Neural crest cell (in vitro differentiated cells): ENCODE data around the gene VSTM5. TPM values are rescaled to one million over a fixed set of nuclear protein-coding genes. Genes with fewer than 3 reads are reported as not detected.
"Not testable (repeated sequence)": the region's sequence is repeated elsewhere in the genome, so short reads cannot be mapped to it uniquely, and the experiment has no call there.

Source experiments
- DNase-seq: peaks from one replicate; pipeline ENCODE4 v3.0.0; 2021; ENCODE audit warnings: low read depth, mixed read lengths, low spot score
- H3K27ac Mint-ChIP-seq: one replicate; pipeline ENCODE4 v1.8.0; 2021; ENCODE audit warnings: mild to moderate bottlenecking, mixed read lengths; ENCODE audit not compliant: unreplicated experiment
- H3K27me3 Mint-ChIP-seq: 2 replicates; pipeline ENCODE4 v1.8.0; 2021; ENCODE audit warnings: low read depth, mild to moderate bottlenecking, mixed read lengths
- H3K36me3 Mint-ChIP-seq: 2 replicates; pipeline ENCODE4 v1.8.0; 2021; ENCODE audit warnings: low read depth, mild to moderate bottlenecking, mixed read lengths
- H3K4me1 Mint-ChIP-seq: 2 replicates; pipeline ENCODE4 v1.8.0; 2021; ENCODE audit warnings: mixed read lengths
- H3K4me3 Mint-ChIP-seq: one replicate; pipeline ENCODE4 v1.8.0; 2021; ENCODE audit warnings: mild to moderate bottlenecking, mixed read lengths
- H3K9me3 Mint-ChIP-seq: 2 replicates; pipeline ENCODE4 v1.8.0; 2021; ENCODE audit warnings: mixed read lengths
- long read RNA-seq: library from polyadenylated mRNA; unstranded; transcript quantifications from one replicate; pipeline ENCODE4 v2.0.0, GENCODE V29; 2020
- total RNA-seq: library from RNA; stranded (reverse); gene quantifications from 2 replicates; pipeline ENCODE4 v1.2.1, GENCODE V29; 2021
- TF ChIP-seq, protein P1 (sequence below): fragments of 200-600 bp; sonication (generic); conservative IDR thresholded peaks from 2 replicates; pipeline ENCODE4 v1.5.0; 2021; ENCODE audit warnings: antibody characterized with exemption, mild to moderate bottlenecking

Gene VSTM5, protein sequence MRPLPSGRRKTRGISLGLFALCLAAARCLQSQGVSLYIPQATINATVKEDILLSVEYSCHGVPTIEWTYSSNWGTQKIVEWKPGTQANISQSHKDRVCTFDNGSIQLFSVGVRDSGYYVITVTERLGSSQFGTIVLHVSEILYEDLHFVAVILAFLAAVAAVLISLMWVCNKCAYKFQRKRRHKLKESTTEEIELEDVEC
- not detected in 2 replicates for total RNA-seq
- long read RNA-seq = 0 reads

DNA sequence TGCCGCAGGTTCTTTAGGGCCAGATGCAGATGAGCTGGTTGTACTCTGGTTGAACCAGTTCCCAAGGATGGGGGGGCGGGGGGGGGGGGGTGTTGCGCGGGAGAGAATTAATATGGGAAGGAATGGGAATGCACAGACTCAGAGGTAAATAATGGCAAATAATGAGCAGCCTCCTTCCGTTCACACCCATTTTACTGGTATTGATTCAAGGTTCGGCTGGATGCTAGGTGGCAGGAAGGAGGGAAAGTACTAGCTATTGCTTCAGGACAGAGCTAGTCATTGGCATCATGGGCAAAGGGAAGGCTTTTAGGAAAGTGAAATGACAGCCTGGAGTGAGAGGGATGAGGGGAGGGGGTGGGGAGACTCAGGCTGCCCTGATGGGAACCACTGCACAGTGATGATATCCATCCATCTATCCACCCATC is at the start of gene VSTM5:
VSTM5 (minus strand) TSS at position 25 of the 425 bp plus-strand sequence. CDS start 116 bp downstream, outside the sequence.
- TF ChIP-seq, protein P1, sequence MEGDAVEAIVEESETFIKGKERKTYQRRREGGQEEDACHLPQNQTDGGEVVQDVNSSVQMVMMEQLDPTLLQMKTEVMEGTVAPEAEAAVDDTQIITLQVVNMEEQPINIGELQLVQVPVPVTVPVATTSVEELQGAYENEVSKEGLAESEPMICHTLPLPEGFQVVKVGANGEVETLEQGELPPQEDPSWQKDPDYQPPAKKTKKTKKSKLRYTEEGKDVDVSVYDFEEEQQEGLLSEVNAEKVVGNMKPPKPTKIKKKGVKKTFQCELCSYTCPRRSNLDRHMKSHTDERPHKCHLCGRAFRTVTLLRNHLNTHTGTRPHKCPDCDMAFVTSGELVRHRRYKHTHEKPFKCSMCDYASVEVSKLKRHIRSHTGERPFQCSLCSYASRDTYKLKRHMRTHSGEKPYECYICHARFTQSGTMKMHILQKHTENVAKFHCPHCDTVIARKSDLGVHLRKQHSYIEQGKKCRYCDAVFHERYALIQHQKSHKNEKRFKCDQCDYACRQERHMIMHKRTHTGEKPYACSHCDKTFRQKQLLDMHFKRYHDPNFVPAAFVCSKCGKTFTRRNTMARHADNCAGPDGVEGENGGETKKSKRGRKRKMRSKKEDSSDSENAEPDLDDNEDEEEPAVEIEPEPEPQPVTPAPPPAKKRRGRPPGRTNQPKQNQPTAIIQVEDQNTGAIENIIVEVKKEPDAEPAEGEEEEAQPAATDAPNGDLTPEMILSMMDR = no peak
- Mint-ChIP-seq H3K4me1 (peaks cover 1% of the 10 kb centered on the region), H3K9me3 (peaks cover 2% of the 10 kb centered on the region), H3K36me3 (no peaks in the 10 kb centered on the region), H3K27ac (no peak within 1 kb of the TSS), H3K4me3 (no peak within 1 kb of the TSS), H3K27me3 (no peaks in the 10 kb centered on the region)
- no peak for DNase-seq

DNA sequence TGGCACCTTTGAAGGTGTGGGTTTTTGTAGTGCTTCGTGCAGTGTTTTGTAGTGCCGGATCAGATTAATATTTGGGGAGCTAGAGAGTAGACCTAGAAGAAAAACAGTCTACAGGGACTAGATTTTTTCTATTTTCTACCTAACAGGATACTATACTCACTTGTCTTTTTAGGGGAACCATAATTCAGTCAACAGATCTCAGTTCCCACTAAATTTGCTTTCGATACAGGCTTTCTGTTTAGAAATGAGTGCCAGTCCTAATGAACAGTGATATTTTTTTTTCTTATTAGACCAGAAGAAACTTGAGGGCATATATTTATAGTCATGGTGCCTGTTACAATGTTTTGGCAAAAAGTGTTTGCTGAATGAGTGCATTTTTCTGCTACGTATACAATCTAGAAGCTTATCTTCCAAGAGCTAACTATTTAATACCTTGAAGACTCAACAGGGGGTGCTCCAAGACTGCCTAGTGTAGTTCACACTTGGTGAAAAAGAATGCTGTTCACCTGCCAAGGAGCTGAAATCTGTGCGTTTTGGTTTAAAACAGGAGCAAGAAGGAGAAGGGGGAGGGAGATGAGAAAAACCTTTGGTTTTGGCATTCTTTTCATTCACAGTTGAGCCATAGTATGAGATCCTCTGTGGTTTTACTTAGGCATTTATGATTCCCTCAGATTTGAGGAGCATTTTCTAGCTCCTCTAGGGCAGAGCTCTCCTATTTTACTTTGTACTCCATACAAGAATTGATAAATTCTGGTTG is 44.9 kb upstream of the VSTM5 start:
- TF ChIP-seq, protein P1 = peak; percentile 77
- Mint-ChIP-seq H3K27me3 (peaks cover 41% of the 10 kb centered on the region), H3K27ac (no peak overlapping the region), H3K9me3 (peaks cover 6% of the 10 kb centered on the region), H3K36me3 (no peaks in the 10 kb centered on the region), H3K4me3 (no peak overlapping the region), H3K4me1 (no peaks in the 10 kb centered on the region)
- peak; percentile 16 for DNase-seq

DNA sequence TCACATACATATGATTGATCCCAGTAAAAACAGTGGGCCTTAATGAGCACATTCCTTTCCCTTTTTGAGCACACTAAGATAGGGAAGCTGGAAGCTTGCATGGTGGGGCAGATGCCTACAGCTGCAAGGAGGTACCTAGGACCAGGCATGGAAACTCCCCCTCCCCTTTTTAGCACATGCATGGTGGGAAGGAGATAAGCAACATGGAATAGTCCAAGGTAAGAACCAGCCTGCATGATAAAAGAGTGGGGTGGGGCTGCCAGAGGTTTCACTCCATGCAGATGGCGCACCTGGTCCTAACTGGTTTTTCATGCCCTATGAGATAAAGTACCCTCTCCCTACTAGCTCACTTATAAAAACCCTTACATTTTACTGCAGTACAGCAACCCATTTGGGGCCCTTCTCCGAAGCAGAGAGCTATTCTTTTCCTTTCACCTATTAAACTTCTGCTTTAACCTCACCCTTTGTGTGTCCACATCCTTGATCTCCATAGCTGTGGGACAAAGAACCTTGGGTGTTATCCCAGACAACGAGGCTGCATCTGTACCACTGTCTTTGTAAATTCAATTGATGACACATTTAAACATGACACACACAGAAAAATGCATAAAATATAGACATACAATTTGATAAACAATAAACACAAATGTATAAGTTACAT is 40.1 kb upstream of the VSTM5 start:
- Mint-ChIP-seq H3K36me3 (no peaks in the 10 kb centered on the region), H3K27me3 (peaks cover 26% of the 10 kb centered on the region), H3K27ac (no peak overlapping the region), H3K4me3 (no peak overlapping the region), H3K4me1 (no peaks in the 10 kb centered on the region), H3K9me3 (no peaks in the 10 kb centered on the region)
- TF ChIP-seq, protein P1 = no peak
- no peak for DNase-seq

DNA sequence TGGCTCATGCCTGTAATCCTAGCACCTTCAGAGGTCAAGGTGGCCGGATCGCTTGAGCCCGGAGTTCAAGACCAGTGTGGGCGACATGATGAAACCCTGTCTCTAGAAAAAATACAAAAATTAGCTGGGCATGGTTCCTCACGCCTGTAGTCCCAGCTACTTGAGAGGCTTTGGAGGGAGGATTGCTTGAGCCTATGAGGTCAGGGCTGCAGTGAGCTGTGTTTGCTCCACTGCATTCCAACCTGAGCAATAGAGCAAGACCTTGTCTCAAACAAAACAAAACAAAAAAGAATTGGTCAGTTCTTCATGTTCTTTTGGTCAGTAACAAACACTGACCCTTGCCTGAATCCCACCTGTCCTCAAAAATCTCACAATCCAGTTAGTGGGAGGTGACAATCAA is 36.7 kb upstream of the VSTM5 start:
- H3K9me3 Mint-ChIP-seq = no peaks in the 10 kb centered on the region
- H3K27me3 Mint-ChIP-seq = peaks cover 7% of the 10 kb centered on the region
- H3K4me3 Mint-ChIP-seq = no peak overlapping the region
- TF ChIP-seq, protein P1 = no peak
- H3K27ac Mint-ChIP-seq = no peak overlapping the region
- DNase-seq = no peak
- H3K4me1 Mint-ChIP-seq = no peaks in the 10 kb centered on the region
- no peaks in the 10 kb centered on the region for H3K36me3 Mint-ChIP-seq

DNA sequence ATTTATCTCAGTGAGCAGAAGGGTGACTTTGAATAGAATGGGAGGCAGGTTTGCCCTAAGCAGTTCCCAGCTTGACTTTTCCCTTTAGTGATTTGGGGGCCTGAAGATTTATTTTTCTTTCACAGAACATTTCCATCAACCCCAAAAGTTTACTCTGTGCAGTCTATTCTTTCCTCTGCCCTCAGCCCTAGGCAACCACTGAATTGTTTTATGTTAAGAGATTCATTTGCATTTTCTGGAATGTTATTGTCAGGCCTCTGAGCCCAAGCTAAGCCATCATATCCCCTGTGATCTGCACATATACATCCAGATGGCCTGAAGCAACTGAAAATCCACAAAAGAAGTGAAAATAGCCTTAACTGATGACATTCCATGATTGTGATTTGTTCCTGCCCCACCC is 28.7 kb upstream of the VSTM5 start:
- H3K27me3 Mint-ChIP-seq, H3K9me3 Mint-ChIP-seq, H3K36me3 Mint-ChIP-seq, H3K4me3 Mint-ChIP-seq, DNase-seq, H3K27ac Mint-ChIP-seq, H3K4me1 Mint-ChIP-seq: not testable (repeated sequence)

DNA sequence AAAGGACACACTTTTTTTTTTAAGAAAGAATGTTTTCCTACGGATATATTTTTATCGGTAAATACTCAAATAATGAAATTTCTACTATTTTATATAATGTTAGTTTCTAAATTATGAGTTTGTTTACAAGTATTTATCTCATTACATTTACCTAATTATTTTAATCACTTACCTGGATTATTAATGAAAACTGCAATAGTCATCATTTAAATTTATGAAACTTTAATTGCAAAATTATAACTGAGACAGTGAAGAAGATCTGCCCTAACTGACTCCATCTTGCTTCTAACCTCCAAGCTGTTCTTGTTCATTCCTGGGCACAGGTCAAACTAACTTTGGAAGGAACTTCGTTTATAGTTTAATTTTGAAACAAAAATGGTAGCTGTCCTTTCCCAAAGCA is 25.2 kb upstream of the VSTM5 start:
- Mint-ChIP-seq H3K4me1 (no peaks in the 10 kb centered on the region), H3K36me3 (no peaks in the 10 kb centered on the region), H3K27me3 (peaks cover 3% of the 10 kb centered on the region), H3K27ac (no peak overlapping the region), H3K4me3 (no peak overlapping the region), H3K9me3 (no peaks in the 10 kb centered on the region)
- TF ChIP-seq, protein P1 = no peak
- no peak for DNase-seq
